Liver (tissue), 9 donors: ENCODE data around the gene CCDC60. TPM values are rescaled to one million over a fixed set of nuclear protein-coding genes. Genes with fewer than 3 reads are reported as not detected.

Experiments used
- DNase-seq: peaks from one replicate; pipeline ENCODE4 v3.0.0-alpha.2; 2017; ENCODE audit warnings: low spot score
- H3K27ac ChIP-seq, 2 donors: one replicate each; pipeline ENCODE4 v1.7.0; 2013; ENCODE audit warnings: inconsistent platforms in 2 of 2, low read length in 2 of 2, control low read depth in 1 of 2, low read depth in 1 of 2, mild to moderate bottlenecking in 1 of 2
- H3K27me3 ChIP-seq, 4 donors: one replicate each; pipeline versions ENCODE4 v1.6.1 to v1.7.0; 2013; ENCODE audit warnings: low read length in 3 of 4, inconsistent platforms in 1 of 4, mild to moderate bottlenecking in 1 of 4, moderate library complexity in 1 of 4; ENCODE audit not compliant: control insufficient read depth in 4 of 4, insufficient read depth in 4 of 4
- H3K36me3 ChIP-seq, 4 donors: one replicate each; pipeline versions ENCODE4 v1.6.1 to v1.7.0; 2013; ENCODE audit warnings: low read length in 3 of 4, mild to moderate bottlenecking in 3 of 4, low read depth in 1 of 4, moderate library complexity in 1 of 4; ENCODE audit not compliant: control insufficient read depth in 4 of 4, insufficient read depth in 3 of 4
- H3K4me1 ChIP-seq, 4 donors: one replicate each; pipeline versions ENCODE4 v1.6.1 to v1.7.0; 2013; ENCODE audit warnings: low read length in 3 of 4, mild to moderate bottlenecking in 3 of 4, moderate library complexity in 1 of 4; ENCODE audit not compliant: control insufficient read depth in 4 of 4, insufficient read depth in 4 of 4
- H3K4me3 ChIP-seq, 3 donors: one replicate each; pipeline versions ENCODE4 v1.6.1 to v1.7.0; 2013; ENCODE audit warnings: low read length in 3 of 3, control low read depth in 1 of 3, low read depth in 1 of 3, mild to moderate bottlenecking in 1 of 3
- H3K9ac ChIP-seq, 2 donors: one replicate each; pipeline ENCODE4 v1.7.0; 2013; ENCODE audit warnings: low read length in 2 of 2, mild to moderate bottlenecking in 2 of 2, moderate library complexity in 2 of 2, control low read depth in 1 of 2, low read depth in 1 of 2
- H3K9me3 ChIP-seq, 4 donors: one replicate each; pipeline versions ENCODE4 v1.6.1 to v1.7.0; 2013; ENCODE audit warnings: low read length in 3 of 4; ENCODE audit not compliant: control insufficient read depth in 4 of 4
- CTCF ChIP-seq: fragments of 150-350 bp; IDR thresholded peaks from 2 replicates; pipeline ENCODE4 v1.5.1; 2017; ENCODE audit warnings: improper control_type of control experiment, low read depth, low read length; ENCODE audit not compliant: missing input control
- EGR1 ChIP-seq, 2 donors: IDR thresholded peaks; 2 replicates each; pipeline ENCODE4 v1.6.1; 2016 to 2018; ENCODE audit warnings: antibody characterized with exemption in 2 of 2, low read depth in 2 of 2
- FOXA1 ChIP-seq: IDR thresholded peaks from 2 replicates; pipeline ENCODE4 v1.6.1; 2016; ENCODE audit warnings: antibody characterized with exemption
- FOXA2 ChIP-seq: IDR thresholded peaks from 2 replicates; pipeline ENCODE4 v1.6.1; 2016; ENCODE audit warnings: antibody characterized with exemption
- GABPA ChIP-seq, 2 donors: IDR thresholded peaks in 1 of 2; conservative IDR thresholded peaks in 1 of 2; 2 replicates each; pipeline ENCODE4 v1.6.1; 2016; ENCODE audit warnings: antibody characterized with exemption in 2 of 2, mild to moderate bottlenecking in 1 of 2, moderate library complexity in 1 of 2
- HNF4A ChIP-seq, 2 donors: conservative IDR thresholded peaks; 2 replicates each; pipeline ENCODE4 v1.6.1; 2016; ENCODE audit warnings: antibody characterized with exemption in 2 of 2, mild to moderate bottlenecking in 2 of 2
- HNF4G ChIP-seq: IDR thresholded peaks from 2 replicates; pipeline ENCODE4 v1.6.1; 2016; ENCODE audit warnings: antibody characterized with exemption
- JUND ChIP-seq, 2 donors: IDR thresholded peaks; 2 replicates each; pipeline ENCODE4 v1.6.1; 2016; ENCODE audit warnings: antibody characterized with exemption in 2 of 2
- NR2F2 ChIP-seq: IDR thresholded peaks from 2 replicates; pipeline ENCODE4 v1.6.1; 2016; ENCODE audit warnings: antibody characterized with exemption
- RAD21 ChIP-seq, 2 donors: IDR thresholded peaks; 2 replicates each; pipeline ENCODE4 v1.6.1; 2016; ENCODE audit warnings: antibody characterized with exemption in 2 of 2, mild to moderate bottlenecking in 2 of 2
- RXRA ChIP-seq, 2 donors: IDR thresholded peaks; 2 replicates each; pipeline ENCODE4 v1.6.1; 2017 to 2018; ENCODE audit warnings: antibody characterized with exemption in 2 of 2, mild to moderate bottlenecking in 1 of 2
- SP1 ChIP-seq: IDR thresholded peaks from 2 replicates; pipeline ENCODE4 v1.6.1; 2018; ENCODE audit warnings: antibody characterized with exemption, mild to moderate bottlenecking
- TAF1 ChIP-seq: conservative IDR thresholded peaks from 2 replicates; pipeline ENCODE4 v1.6.1; 2016; ENCODE audit warnings: antibody characterized with exemption, mild to moderate bottlenecking
- YY1 ChIP-seq: IDR thresholded peaks from 2 replicates; pipeline ENCODE4 v1.6.1; 2016; ENCODE audit warnings: antibody characterized with exemption, mild to moderate bottlenecking
- WGBS: extraction: QIAGEN DNeasy Blood & Tissue Kit; methylation state at CpG from one replicate; pipeline ENCODE4 v1.1.7; 2013; 5-methylcytosine and 5-hydroxymethylcytosine counted together
- polyA plus RNA-seq, 2 donors: library from polyadenylated mRNA; stranded (reverse) in 1 of 2; unstranded in 1 of 2; fragments of 200-250 nt in 1 of 2; fragments of >200 nt in 1 of 2; fragmentation: Nextera tagmentation in 1 of 2; extraction: Ambion mirVana in 1 of 2; gene quantifications; one replicate each; pipeline versions ENCODE4 v1.2.1 to v1.2.3, GENCODE V29; 2013 to 2015
- total RNA-seq, 2 donors: library from RNA; depleted of rRNA; stranded (reverse); fragments of >200 nt; gene quantifications; one replicate each; pipeline ENCODE4 v1.2.3, GENCODE V29; 2014
- TF ChIP-seq, protein P1 (sequence below): IDR thresholded peaks from 2 replicates; pipeline ENCODE4 v1.6.1; 2016; ENCODE audit warnings: antibody characterized with exemption
- TF ChIP-seq, protein P2 (sequence below): IDR thresholded peaks from 2 replicates; pipeline ENCODE4 v1.6.1; 2016; ENCODE audit warnings: antibody characterized with exemption, mild to moderate bottlenecking
- TF ChIP-seq, protein P3 (sequence below): IDR thresholded peaks from 2 replicates; pipeline ENCODE4 v1.6.1; 2016; ENCODE audit warnings: antibody characterized with exemption
- TF ChIP-seq, protein P4 (sequence below): IDR thresholded peaks from 2 replicates; pipeline ENCODE4 v1.6.1; 2016; ENCODE audit warnings: antibody characterized with exemption
- donor health status: healthy.
- donor health status: healthy.
- donor health status: healthy.
- donor health status: healthy.
- donor health status: healthy.

CCDC60 gene
- total and polyA plus RNA-seq, 4 donors: not detected

DNA sequence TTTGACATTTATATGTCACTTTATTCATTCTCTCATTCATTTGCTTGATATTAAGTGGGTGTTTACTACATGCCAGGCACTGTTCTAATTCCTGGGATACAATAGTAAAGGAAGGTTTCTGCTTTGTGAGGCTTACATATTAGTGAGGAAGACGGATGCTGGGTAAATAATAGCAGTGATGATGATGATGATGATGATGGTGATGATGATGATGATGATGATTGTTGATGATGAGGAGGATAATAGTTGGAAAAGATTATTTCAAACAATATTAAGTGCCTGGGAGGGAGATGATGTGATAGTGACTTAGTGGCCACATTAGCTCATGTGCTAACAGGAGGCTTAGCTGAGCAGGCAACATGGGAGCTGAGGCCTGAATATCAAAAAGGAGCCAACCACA, 239.7 kb downstream of the CCDC60 start:
- Histone ChIP-seq H3K36me3 (no peaks in the 10 kb centered on the region), H3K9me3 (no peaks in the 10 kb centered on the region), H3K4me1 (no peaks in the 10 kb centered on the region), H3K9ac (no peak overlapping the region), H3K27ac (no peak overlapping the region), H3K27me3 (no peaks in the 10 kb centered on the region), H3K4me3 (no peak overlapping the region)
- no peak for TF ChIP-seq EGR1 (IDR thresholded peaks at IDR 0.05; ENCODE audit: low read depth in 2 of 2)
- no peak for TF ChIP-seq FOXA1
- no peak for TF ChIP-seq TAF1
- TF ChIP-seq HNF4G: no peak
- TF ChIP-seq RAD21 (IDR thresholded peaks at IDR 0.05): no peak
- TF ChIP-seq RXRA (IDR thresholded peaks at IDR 0.05): no peak
- TF ChIP-seq CTCF: no peak
- TF ChIP-seq JUND (IDR thresholded peaks at IDR 0.05): no peak
- TF ChIP-seq YY1: no peak
- TF ChIP-seq HNF4A (conservative IDR thresholded peaks at IDR 0.05): no peak
- WGBS: 84% methylated on average over 1 of the region's 1 CpG
- no peak for DNase-seq

- H3K4me3 ChIP-seq: no peak overlapping the region
- 66% methylated on average over 8 of the region's 8 CpGs for WGBS
- no peak overlapping the region for H3K27ac ChIP-seq
- no peaks in the 10 kb centered on the region for H3K27me3 ChIP-seq
- H3K9ac ChIP-seq: no peak overlapping the region
- no peak for DNase-seq
- no peaks in the 10 kb centered on the region for H3K4me1 ChIP-seq
- no peaks in the 10 kb centered on the region for H3K36me3 ChIP-seq
- TF ChIP-seq HNF4A (conservative IDR thresholded peaks at IDR 0.05): no peak
- TF ChIP-seq TAF1: no peak
- no peak for TF ChIP-seq SP1
- TF ChIP-seq FOXA1: no peak
- no peak for TF ChIP-seq EGR1 (IDR thresholded peaks at IDR 0.05; ENCODE audit: low read depth in 2 of 2)
- TF ChIP-seq GABPA (IDR thresholded peaks at IDR 0.05 in 1 of 2, conservative IDR thresholded peaks at IDR 0.05 in 1 of 2): no peak
- TF ChIP-seq, protein P1, sequence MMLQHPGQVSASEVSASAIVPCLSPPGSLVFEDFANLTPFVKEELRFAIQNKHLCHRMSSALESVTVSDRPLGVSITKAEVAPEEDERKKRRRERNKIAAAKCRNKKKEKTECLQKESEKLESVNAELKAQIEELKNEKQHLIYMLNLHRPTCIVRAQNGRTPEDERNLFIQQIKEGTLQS: no peak
- no peak for TF ChIP-seq HNF4G
- TF ChIP-seq NR2F2: no peak
- TF ChIP-seq, protein P2, sequence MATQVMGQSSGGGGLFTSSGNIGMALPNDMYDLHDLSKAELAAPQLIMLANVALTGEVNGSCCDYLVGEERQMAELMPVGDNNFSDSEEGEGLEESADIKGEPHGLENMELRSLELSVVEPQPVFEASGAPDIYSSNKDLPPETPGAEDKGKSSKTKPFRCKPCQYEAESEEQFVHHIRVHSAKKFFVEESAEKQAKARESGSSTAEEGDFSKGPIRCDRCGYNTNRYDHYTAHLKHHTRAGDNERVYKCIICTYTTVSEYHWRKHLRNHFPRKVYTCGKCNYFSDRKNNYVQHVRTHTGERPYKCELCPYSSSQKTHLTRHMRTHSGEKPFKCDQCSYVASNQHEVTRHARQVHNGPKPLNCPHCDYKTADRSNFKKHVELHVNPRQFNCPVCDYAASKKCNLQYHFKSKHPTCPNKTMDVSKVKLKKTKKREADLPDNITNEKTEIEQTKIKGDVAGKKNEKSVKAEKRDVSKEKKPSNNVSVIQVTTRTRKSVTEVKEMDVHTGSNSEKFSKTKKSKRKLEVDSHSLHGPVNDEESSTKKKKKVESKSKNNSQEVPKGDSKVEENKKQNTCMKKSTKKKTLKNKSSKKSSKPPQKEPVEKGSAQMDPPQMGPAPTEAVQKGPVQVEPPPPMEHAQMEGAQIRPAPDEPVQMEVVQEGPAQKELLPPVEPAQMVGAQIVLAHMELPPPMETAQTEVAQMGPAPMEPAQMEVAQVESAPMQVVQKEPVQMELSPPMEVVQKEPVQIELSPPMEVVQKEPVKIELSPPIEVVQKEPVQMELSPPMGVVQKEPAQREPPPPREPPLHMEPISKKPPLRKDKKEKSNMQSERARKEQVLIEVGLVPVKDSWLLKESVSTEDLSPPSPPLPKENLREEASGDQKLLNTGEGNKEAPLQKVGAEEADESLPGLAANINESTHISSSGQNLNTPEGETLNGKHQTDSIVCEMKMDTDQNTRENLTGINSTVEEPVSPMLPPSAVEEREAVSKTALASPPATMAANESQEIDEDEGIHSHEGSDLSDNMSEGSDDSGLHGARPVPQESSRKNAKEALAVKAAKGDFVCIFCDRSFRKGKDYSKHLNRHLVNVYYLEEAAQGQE: no peak
- TF ChIP-seq, protein P3, sequence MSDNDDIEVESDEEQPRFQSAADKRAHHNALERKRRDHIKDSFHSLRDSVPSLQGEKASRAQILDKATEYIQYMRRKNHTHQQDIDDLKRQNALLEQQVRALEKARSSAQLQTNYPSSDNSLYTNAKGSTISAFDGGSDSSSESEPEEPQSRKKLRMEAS: no peak
- TF ChIP-seq FOXA2: no peak
- no peak for TF ChIP-seq RAD21 (IDR thresholded peaks at IDR 0.05)
- TF ChIP-seq, protein P4, sequence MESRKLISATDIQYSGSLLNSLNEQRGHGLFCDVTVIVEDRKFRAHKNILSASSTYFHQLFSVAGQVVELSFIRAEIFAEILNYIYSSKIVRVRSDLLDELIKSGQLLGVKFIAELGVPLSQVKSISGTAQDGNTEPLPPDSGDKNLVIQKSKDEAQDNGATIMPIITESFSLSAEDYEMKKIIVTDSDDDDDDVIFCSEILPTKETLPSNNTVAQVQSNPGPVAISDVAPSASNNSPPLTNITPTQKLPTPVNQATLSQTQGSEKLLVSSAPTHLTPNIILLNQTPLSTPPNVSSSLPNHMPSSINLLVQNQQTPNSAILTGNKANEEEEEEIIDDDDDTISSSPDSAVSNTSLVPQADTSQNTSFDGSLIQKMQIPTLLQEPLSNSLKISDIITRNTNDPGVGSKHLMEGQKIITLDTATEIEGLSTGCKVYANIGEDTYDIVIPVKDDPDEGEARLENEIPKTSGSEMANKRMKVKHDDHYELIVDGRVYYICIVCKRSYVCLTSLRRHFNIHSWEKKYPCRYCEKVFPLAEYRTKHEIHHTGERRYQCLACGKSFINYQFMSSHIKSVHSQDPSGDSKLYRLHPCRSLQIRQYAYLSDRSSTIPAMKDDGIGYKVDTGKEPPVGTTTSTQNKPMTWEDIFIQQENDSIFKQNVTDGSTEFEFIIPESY: no peak
- TF ChIP-seq YY1: no peak
- no peak for TF ChIP-seq RXRA (IDR thresholded peaks at IDR 0.05)
- no peak for TF ChIP-seq JUND (IDR thresholded peaks at IDR 0.05)
- TF ChIP-seq CTCF: no peak
- H3K9me3 ChIP-seq: no peaks in the 10 kb centered on the region
Observed at GRCh38 chr12:119576118-119576810, 241.7 kb downstream of the CCDC60 start.
